Endothelial cell of umbilical vein (primary cell): Measurements from ENCODE around the gene IFT57. TPM values are rescaled to one million over a fixed set of nuclear protein-coding genes. Genes with fewer than 3 reads are reported as not detected.

Source experiments
- BruUV-seq: library from RNA; stranded (reverse); fragments of 400-500 nt; replicated peaks from 2 replicates; lab custom pipeline; 2021; lab: Mats Ljungman, UMichigan
- CTCF ChIA-PET: fragments of 300-600, 350-600 bp; sonication (Branson Sonifier 250); formaldehyde crosslinking; loops from one replicate; lab custom pipeline; 2021; ENCODE audit warnings: antibody characterized with exemption, inconsistent platforms; lab: Charles Lee
- POLR2A ChIA-PET: fragments of 300-600, 350-600 bp; sonication (Branson Sonifier 250); formaldehyde crosslinking; loops from one replicate; lab custom pipeline; 2021; ENCODE audit warnings: antibody characterized with exemption, inconsistent platforms; lab: Charles Lee
- DNase-seq: peaks from one replicate; pipeline ENCODE4 v3.0.0-alpha.2; 2011; ENCODE audit warnings: low read depth, low spot score
- FAIRE-seq: peaks from 2 replicates; lab custom pipeline; 2011; peaks lifted over from hg19 to GRCh38; lab: Jason Lieb, UNC
- H2AFZ ChIP-seq: 2 replicates; pipeline ENCODE4 v1.6.0; 2012; ENCODE audit warnings: low read depth, low read length, control low read depth, inconsistent platforms
- H3K27ac ChIP-seq: 2 replicates; pipeline ENCODE4 v1.5.1; 2011; ENCODE audit warnings: low read depth, mild to moderate bottlenecking, control low read depth, low read length, moderate library complexity; ENCODE audit not compliant: insufficient read depth
- H3K27me3 ChIP-seq, 2 experiments: 2 replicates each; pipeline versions ENCODE4 v1.6.0 to v1.6.1; 2011; ENCODE audit warnings: low read length in 2 of 2, mixed read lengths in 1 of 2; ENCODE audit not compliant: control insufficient read depth in 2 of 2, insufficient read depth in 2 of 2
- H3K36me3 ChIP-seq, 2 experiments: 2 replicates in 1 of 2; 3 replicates in 1 of 2; pipeline ENCODE4 v1.5.1; 2011; ENCODE audit warnings: low read length in 2 of 2, mild to moderate bottlenecking in 1 of 2, moderate library complexity in 1 of 2; ENCODE audit not compliant: control insufficient read depth in 2 of 2, insufficient read depth in 2 of 2; ENCODE audit errors: extremely low read depth in 1 of 2
- H3K4me1 ChIP-seq: 3 replicates; pipeline ENCODE4 v1.5.1; 2011; ENCODE audit warnings: mild to moderate bottlenecking, low read length; ENCODE audit not compliant: control insufficient read depth, insufficient read depth; ENCODE audit errors: extremely low read depth
- H3K4me2 ChIP-seq: 2 replicates; pipeline ENCODE4 v1.6.1; 2011; ENCODE audit warnings: low read length, control low read depth, mixed read lengths; ENCODE audit not compliant: insufficient read depth
- H3K4me3 ChIP-seq, 3 experiments: fragments of 200-600 bp in 1 of 3; sonication (generic), shearing (Covaris generic) in 1 of 3; replicated peaks in 1 of 3; 2 replicates each; pipeline ENCODE4 v1.5.1; 2011 to 2016; ENCODE audit warnings: control low read depth in 3 of 3, low read length in 3 of 3, mild to moderate bottlenecking in 2 of 3, inconsistent platforms in 1 of 3, low read depth in 1 of 3, moderate library complexity in 1 of 3; ENCODE audit not compliant: insufficient read depth in 1 of 3
- H3K79me2 ChIP-seq: 2 replicates; pipeline ENCODE4 v1.6.0; 2012; ENCODE audit warnings: low read length, inconsistent platforms; ENCODE audit not compliant: control insufficient read depth, insufficient read depth
- H3K9ac ChIP-seq: replicated peaks from 2 replicates; pipeline ENCODE3; 2011; ENCODE audit warnings: low read length, control low read depth; ENCODE audit not compliant: insufficient read depth; ENCODE audit errors: extremely low read depth
- H3K9me1 ChIP-seq: replicated peaks from 3 replicates; pipeline ENCODE4 v1.6.0; 2011; ENCODE audit warnings: mild to moderate bottlenecking, low read length; ENCODE audit not compliant: control insufficient read depth, insufficient read depth; ENCODE audit errors: extremely low read depth
- H3K9me3 ChIP-seq: replicated peaks from 2 replicates; pipeline ENCODE4 v1.5.1; 2012; ENCODE audit warnings: low read length, inconsistent platforms; ENCODE audit not compliant: control insufficient read depth, insufficient read depth
- H4K20me1 ChIP-seq: replicated peaks from 2 replicates; pipeline ENCODE3; 2011; ENCODE audit warnings: mild to moderate bottlenecking, low read length; ENCODE audit not compliant: control insufficient read depth, insufficient read depth; ENCODE audit errors: extremely low read depth
- EZH2 ChIP-seq: IDR thresholded peaks from 2 replicates; pipeline ENCODE4 v1.6.1; 2012; ENCODE audit warnings: borderline replicate concordance, low read depth, mild to moderate bottlenecking, moderate library complexity, low read length, inconsistent platforms; ENCODE audit not compliant: severe bottlenecking
- FOS ChIP-seq: IDR thresholded peaks from 2 replicates; pipeline ENCODE4 v1.6.1; 2011; ENCODE audit warnings: mild to moderate bottlenecking, low read length, moderate library complexity, borderline replicate concordance; ENCODE audit not compliant: insufficient read depth
- GATA2 ChIP-seq: IDR thresholded peaks from 2 replicates; pipeline ENCODE4 v1.7.0; 2011; ENCODE audit warnings: low read depth, mild to moderate bottlenecking, moderate library complexity, mixed read lengths, low read length; ENCODE audit not compliant: insufficient read length, insufficient read depth
- JUN ChIP-seq: IDR thresholded peaks from 2 replicates; pipeline ENCODE4 v1.6.1; 2011; ENCODE audit warnings: borderline replicate concordance, low read depth; ENCODE audit not compliant: insufficient read length, insufficient read depth
- MAX ChIP-seq: IDR thresholded peaks from 2 replicates; pipeline ENCODE4 v1.6.1; 2011; ENCODE audit not compliant: insufficient read depth, insufficient read length
- MYC ChIP-seq: IDR thresholded peaks from one replicate; pipeline ENCODE4 v1.6.1; 2011; ENCODE audit warnings: mild to moderate bottlenecking, low read depth, low read length
- POLR2A ChIP-seq: IDR thresholded peaks from 2 replicates; pipeline ENCODE4 v1.6.1; 2012; ENCODE audit warnings: low read depth, mild to moderate bottlenecking, control low read depth, low read length
- POLR2AphosphoS5 ChIP-seq: IDR thresholded peaks from 2 replicates; pipeline ENCODE4 v1.6.1; 2012; ENCODE audit warnings: low read depth, mild to moderate bottlenecking, control low read depth, low read length, moderate library complexity; ENCODE audit not compliant: insufficient read depth
- dilution Hi-C: fragments of 300-500 bp; cut with MboI; formaldehyde crosslinking; loops from one replicate; pipeline ENCODE4 v1.15.0; 2019; ENCODE audit warnings: low sequenced_read_pairs; ENCODE audit not compliant: extremely low pct_ligation_motif_present
- intact Hi-C: fragments of 100-400 bp; cut with micrococcal nuclease; formaldehyde crosslinking; loops from one replicate; pipeline ENCODE4 v1.10.0; 2022
- polyA plus RNA-seq, 4 experiments: library from polyadenylated mRNA; depleted of rRNA in 3 of 4; stranded (reverse) in 3 of 4; unstranded in 1 of 4; fragments of >200 nt; gene quantifications; 2 replicates each; pipeline versions ENCODE4 v1.2.1 to v1.2.3, GENCODE V29; 2011 to 2012; ENCODE audit warnings: missing spikeins in 1 of 4
- total RNA-seq: library from RNA; stranded (reverse); gene quantifications from 2 replicates; pipeline ENCODE4 v1.2.3, GENCODE V29; 2021
- TF ChIP-seq, protein P1 (sequence below), 2 donors: IDR thresholded peaks; 1 replicate in 1 of 2; 2 replicates in 1 of 2; pipeline ENCODE4 v1.5.1; 2011; ENCODE audit warnings: low read length in 2 of 2, mild to moderate bottlenecking in 2 of 2, moderate library complexity in 2 of 2, control low read depth in 1 of 2, inconsistent platforms in 1 of 2, low read depth in 1 of 2; ENCODE audit not compliant: insufficient read depth in 1 of 2; ENCODE audit errors: extremely low read depth in 1 of 2

Gene IFT57
- total and polyA plus RNA-seq, 2 donors (not counting 3 experiments of a cell fraction or from before 2014, with no cell fraction given), result 15.2 to 25.1 TPM

- ChIA-PET POLR2A (no interaction called here), CTCF (interaction anchor here (0.7 to 1.3 kb wide), 3 partner anchors 14 to 166 kb away, joined by 3 read pairs; no protein-coding TSS in a partner anchor)
- no peak for TF ChIP-seq JUN
- TF ChIP-seq POLR2A, result no peak
- TF ChIP-seq GATA2, result no peak
- TF ChIP-seq FOS, result no peak
- no peak for TF ChIP-seq EZH2
- TF ChIP-seq, protein P1, sequence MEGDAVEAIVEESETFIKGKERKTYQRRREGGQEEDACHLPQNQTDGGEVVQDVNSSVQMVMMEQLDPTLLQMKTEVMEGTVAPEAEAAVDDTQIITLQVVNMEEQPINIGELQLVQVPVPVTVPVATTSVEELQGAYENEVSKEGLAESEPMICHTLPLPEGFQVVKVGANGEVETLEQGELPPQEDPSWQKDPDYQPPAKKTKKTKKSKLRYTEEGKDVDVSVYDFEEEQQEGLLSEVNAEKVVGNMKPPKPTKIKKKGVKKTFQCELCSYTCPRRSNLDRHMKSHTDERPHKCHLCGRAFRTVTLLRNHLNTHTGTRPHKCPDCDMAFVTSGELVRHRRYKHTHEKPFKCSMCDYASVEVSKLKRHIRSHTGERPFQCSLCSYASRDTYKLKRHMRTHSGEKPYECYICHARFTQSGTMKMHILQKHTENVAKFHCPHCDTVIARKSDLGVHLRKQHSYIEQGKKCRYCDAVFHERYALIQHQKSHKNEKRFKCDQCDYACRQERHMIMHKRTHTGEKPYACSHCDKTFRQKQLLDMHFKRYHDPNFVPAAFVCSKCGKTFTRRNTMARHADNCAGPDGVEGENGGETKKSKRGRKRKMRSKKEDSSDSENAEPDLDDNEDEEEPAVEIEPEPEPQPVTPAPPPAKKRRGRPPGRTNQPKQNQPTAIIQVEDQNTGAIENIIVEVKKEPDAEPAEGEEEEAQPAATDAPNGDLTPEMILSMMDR (IDR thresholded peaks at IDR 0.05; ENCODE audit: extremely low read depth in 1 of 2, insufficient read depth in 1 of 2, low read depth in 1 of 2, low read length in 2 of 2), result no peak
- TF ChIP-seq MAX, result no peak
- TF ChIP-seq MYC, result no peak
- TF ChIP-seq POLR2AphosphoS5, result no peak
- Histone ChIP-seq H3K4me3 (no peak overlapping the region), H3K9me1 (no peaks in the 10 kb centered on the region), H3K79me2 (no peaks in the 10 kb centered on the region), H3K36me3 (no peaks in the 10 kb centered on the region), H2AFZ (no peak overlapping the region), H3K4me2 (no peak overlapping the region), H3K9ac (no peak overlapping the region), H3K27ac (no peak overlapping the region), H3K9me3 (no peaks in the 10 kb centered on the region), H3K27me3 (no peaks in the 10 kb centered on the region), H4K20me1 (no peaks in the 10 kb centered on the region), H3K4me1 (no peaks in the 10 kb centered on the region)
- FAIRE-seq (no peak), DNase-seq (no peak)
- dilution Hi-C loops (no loop called here), intact Hi-C loops (no loop called here)
- BruUV-seq, result no TSS peak
Measured at GRCh38 chr3:108239082-108239481, 16.9 kb upstream of the IFT57 start.
